Panc1 (cell line): ENCODE data around the gene XCR1. TPM values are rescaled to one million over a fixed set of nuclear protein-coding genes. Genes with fewer than 3 reads are reported as not detected.

Experiments used
- ATAC-seq: fragments of 200-7000 bp; cut with Tn5 transposase; 2 replicates; pipeline ENCODE4 v1.9.1; 2020; ENCODE audit warnings: mild to moderate bottlenecking, moderate library complexity
- BruUV-seq: library from RNA; stranded (reverse); fragments of 400-500 nt; replicated peaks from 2 replicates; lab custom pipeline; 2021; lab: Mats Ljungman, UMichigan
- CTCF ChIA-PET: fragments of 300-600 bp; sonication (Branson Sonifier 250); formaldehyde crosslinking; loops from one replicate; lab custom pipeline; 2022; ENCODE audit warnings: antibody characterized with exemption; lab: Charles Lee
- POLR2A ChIA-PET: fragments of 300-600 bp; sonication (Branson Sonifier 250); formaldehyde crosslinking; loops from one replicate; lab custom pipeline; 2022; ENCODE audit warnings: antibody characterized with exemption; lab: Charles Lee
- DNase-seq: peaks from one replicate; pipeline ENCODE4 v3.0.0-alpha.2; 2010; ENCODE audit warnings: low read depth, low spot score
- H3K27ac ChIP-seq: 2 replicates; pipeline ENCODE4 v1.5.1; 2011; ENCODE audit warnings: mild to moderate bottlenecking, low read length, inconsistent platforms
- H3K27me3 ChIP-seq: fragments of 200-500 bp; sonication (Bioruptor generic); 2 replicates; pipeline ENCODE4 v1.6.0; 2014; ENCODE audit warnings: low read length, inconsistent platforms; ENCODE audit not compliant: control insufficient read depth, insufficient read depth
- H3K36me3 ChIP-seq: fragments of 200-500 bp; sonication (Bioruptor generic); 2 replicates; pipeline ENCODE4 v1.5.1; 2014; ENCODE audit warnings: inconsistent platforms, mild to moderate bottlenecking, low read length, moderate library complexity; ENCODE audit not compliant: control insufficient read depth, insufficient read depth
- H3K4me1 ChIP-seq: 2 replicates; pipeline ENCODE4 v1.5.1; 2011; ENCODE audit warnings: inconsistent platforms, mild to moderate bottlenecking, low read length, moderate library complexity; ENCODE audit not compliant: control insufficient read depth, insufficient read depth
- H3K4me3 ChIP-seq, 2 experiments: 2 replicates each; pipeline ENCODE4 v1.5.1; 2011 to 2012; ENCODE audit warnings: low read depth in 2 of 2, low read length in 2 of 2, mild to moderate bottlenecking in 2 of 2, inconsistent platforms in 1 of 2, moderate library complexity in 1 of 2
- H3K9me3 ChIP-seq: fragments of 200-500 bp; sonication (Bioruptor generic); 2 replicates; pipeline ENCODE4 v1.5.1; 2014; ENCODE audit warnings: low read depth, mild to moderate bottlenecking, inconsistent platforms, low read length, moderate library complexity; ENCODE audit not compliant: control insufficient read depth, insufficient read depth
- POLR2AphosphoS5 ChIP-seq: IDR thresholded peaks from 2 replicates; pipeline ENCODE4 v1.6.1; 2012; ENCODE audit warnings: mild to moderate bottlenecking, low read depth, low read length, moderate library complexity
- SIN3A ChIP-seq: IDR thresholded peaks from 2 replicates; pipeline ENCODE4 v1.6.1; 2012; ENCODE audit warnings: low read depth, mild to moderate bottlenecking, low read length, moderate library complexity, borderline replicate concordance; ENCODE audit not compliant: insufficient read depth
- TCF7L2 ChIP-seq: IDR thresholded peaks from 2 replicates; pipeline ENCODE4 v1.6.1; 2011; ENCODE audit warnings: mild to moderate bottlenecking, low read depth, low read length, inconsistent platforms
- in situ Hi-C: cut with HindIII; loops from 2 replicates; pipeline ENCODE4 v1.10.0; 2016; ENCODE audit warnings: low sequenced_read_pairs, low pct_unique_long_range_greater_than_20kb
- intact Hi-C: fragments of 100-400 bp; cut with micrococcal nuclease; formaldehyde crosslinking; loops from one replicate; pipeline ENCODE4 v1.10.0; 2022; ENCODE audit not compliant: unreplicated experiment
- total RNA-seq: library from RNA; stranded (reverse); gene quantifications from one replicate; pipeline ENCODE4 v1.2.1, GENCODE V29; 2021; ENCODE audit not compliant: unreplicated experiment
- TF ChIP-seq, protein P1 (sequence below): fragments of 450-650 bp; IDR thresholded peaks from 2 replicates; pipeline ENCODE4 v1.5.1; 2017; ENCODE audit warnings: mild to moderate bottlenecking
- TF ChIP-seq, protein P2 (sequence below), 2 experiments: IDR thresholded peaks; 2 replicates each; pipeline ENCODE4 v1.6.1; 2011 to 2012; ENCODE audit warnings: low read depth in 2 of 2, control low read depth in 1 of 2, low read length in 1 of 2, mild to moderate bottlenecking in 1 of 2, moderate library complexity in 1 of 2; ENCODE audit not compliant: insufficient read depth in 1 of 2

The XCR1 gene
- total RNA-seq, 1 experiment from 2014 or later = not detected

DNA sequence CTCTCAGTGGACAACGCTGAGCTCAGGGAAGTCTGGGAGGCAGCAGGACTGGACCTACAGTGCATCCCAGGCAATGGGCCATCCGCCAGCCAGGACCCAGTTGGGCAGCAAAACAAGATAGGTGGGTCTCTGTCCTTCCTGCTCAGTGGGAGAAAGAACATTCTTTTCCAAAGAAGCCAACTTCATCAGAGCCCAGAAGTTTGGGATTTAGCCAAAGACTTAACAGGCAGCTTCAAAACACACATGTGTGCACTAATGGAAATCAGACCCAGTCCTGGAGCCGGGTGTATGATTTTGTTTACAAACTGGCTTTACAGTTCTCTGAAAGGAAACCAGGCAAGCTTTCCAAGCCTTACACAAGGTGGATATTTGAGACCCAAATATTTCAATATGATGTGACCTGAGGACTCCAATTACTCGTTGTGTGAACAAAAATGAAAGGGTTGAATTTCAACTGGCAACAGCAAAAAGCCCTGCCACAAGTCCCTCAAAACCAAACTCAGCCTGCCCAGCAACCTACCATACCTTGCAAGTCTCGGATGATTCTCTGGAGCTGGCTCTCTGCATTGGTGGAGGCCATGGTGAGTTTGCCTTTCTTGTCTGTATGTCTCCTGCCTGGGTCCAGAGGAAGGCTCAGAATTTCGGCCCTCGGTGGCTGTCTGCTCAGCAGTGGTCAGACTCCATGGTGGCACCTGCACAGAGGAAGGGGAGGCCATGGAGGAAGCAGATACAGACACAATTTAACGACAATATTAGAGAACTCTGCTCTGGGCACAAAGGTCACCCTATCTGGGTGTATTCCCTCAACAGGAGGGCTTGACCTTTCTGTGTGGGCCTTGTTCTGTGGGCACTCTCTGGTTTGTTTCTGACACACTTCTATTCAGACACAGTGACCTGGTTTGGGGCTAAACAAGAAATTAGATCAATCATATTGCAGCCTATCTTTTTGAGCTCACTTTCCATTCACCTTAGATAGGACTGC, 42.7 kb downstream of the XCR1 start:
- DNase-seq (no peak), ATAC-seq (no peak)
- Histone ChIP-seq H3K4me1 (peaks cover 4% of the 10 kb centered on the region; the same call in 1 of the 2 replicates), H3K4me3 (no peak overlapping the region), H3K27me3 (no peaks in the 10 kb centered on the region), H3K9me3 (no peaks in the 10 kb centered on the region), H3K36me3 (no peaks in the 10 kb centered on the region), H3K27ac (no peak overlapping the region)
- TF ChIP-seq POLR2AphosphoS5 = no peak
- no peak for TF ChIP-seq TCF7L2
- TF ChIP-seq SIN3A = no peak
- TF ChIP-seq, protein P1, sequence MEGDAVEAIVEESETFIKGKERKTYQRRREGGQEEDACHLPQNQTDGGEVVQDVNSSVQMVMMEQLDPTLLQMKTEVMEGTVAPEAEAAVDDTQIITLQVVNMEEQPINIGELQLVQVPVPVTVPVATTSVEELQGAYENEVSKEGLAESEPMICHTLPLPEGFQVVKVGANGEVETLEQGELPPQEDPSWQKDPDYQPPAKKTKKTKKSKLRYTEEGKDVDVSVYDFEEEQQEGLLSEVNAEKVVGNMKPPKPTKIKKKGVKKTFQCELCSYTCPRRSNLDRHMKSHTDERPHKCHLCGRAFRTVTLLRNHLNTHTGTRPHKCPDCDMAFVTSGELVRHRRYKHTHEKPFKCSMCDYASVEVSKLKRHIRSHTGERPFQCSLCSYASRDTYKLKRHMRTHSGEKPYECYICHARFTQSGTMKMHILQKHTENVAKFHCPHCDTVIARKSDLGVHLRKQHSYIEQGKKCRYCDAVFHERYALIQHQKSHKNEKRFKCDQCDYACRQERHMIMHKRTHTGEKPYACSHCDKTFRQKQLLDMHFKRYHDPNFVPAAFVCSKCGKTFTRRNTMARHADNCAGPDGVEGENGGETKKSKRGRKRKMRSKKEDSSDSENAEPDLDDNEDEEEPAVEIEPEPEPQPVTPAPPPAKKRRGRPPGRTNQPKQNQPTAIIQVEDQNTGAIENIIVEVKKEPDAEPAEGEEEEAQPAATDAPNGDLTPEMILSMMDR = no peak
- TF ChIP-seq, protein P2, sequence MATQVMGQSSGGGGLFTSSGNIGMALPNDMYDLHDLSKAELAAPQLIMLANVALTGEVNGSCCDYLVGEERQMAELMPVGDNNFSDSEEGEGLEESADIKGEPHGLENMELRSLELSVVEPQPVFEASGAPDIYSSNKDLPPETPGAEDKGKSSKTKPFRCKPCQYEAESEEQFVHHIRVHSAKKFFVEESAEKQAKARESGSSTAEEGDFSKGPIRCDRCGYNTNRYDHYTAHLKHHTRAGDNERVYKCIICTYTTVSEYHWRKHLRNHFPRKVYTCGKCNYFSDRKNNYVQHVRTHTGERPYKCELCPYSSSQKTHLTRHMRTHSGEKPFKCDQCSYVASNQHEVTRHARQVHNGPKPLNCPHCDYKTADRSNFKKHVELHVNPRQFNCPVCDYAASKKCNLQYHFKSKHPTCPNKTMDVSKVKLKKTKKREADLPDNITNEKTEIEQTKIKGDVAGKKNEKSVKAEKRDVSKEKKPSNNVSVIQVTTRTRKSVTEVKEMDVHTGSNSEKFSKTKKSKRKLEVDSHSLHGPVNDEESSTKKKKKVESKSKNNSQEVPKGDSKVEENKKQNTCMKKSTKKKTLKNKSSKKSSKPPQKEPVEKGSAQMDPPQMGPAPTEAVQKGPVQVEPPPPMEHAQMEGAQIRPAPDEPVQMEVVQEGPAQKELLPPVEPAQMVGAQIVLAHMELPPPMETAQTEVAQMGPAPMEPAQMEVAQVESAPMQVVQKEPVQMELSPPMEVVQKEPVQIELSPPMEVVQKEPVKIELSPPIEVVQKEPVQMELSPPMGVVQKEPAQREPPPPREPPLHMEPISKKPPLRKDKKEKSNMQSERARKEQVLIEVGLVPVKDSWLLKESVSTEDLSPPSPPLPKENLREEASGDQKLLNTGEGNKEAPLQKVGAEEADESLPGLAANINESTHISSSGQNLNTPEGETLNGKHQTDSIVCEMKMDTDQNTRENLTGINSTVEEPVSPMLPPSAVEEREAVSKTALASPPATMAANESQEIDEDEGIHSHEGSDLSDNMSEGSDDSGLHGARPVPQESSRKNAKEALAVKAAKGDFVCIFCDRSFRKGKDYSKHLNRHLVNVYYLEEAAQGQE (IDR thresholded peaks at IDR 0.05; ENCODE audit: insufficient read depth in 1 of 2, low read depth in 2 of 2, low read length in 1 of 2) = no peak
- CTCF ChIA-PET = no interaction called here
- in situ Hi-C loops = no loop called here
- POLR2A ChIA-PET = no interaction called here
- BruUV-seq = no TSS peak
- intact Hi-C loops = no loop called here

GRCh38 chr3:45983770-45984169, 43.5 kb downstream of the XCR1 start:
- Histone ChIP-seq H3K4me3 (no peak overlapping the region), H3K36me3 (no peaks in the 10 kb centered on the region), H3K27ac (no peak overlapping the region), H3K4me1 (peaks cover 4% of the 10 kb centered on the region; the same call in 1 of the 2 replicates), H3K9me3 (no peaks in the 10 kb centered on the region), H3K27me3 (no peaks in the 10 kb centered on the region)
- no TSS peak for BruUV-seq
- TF ChIP-seq TCF7L2 (no peak), POLR2AphosphoS5 (no peak), SIN3A (no peak)
- TF ChIP-seq, protein P2 (IDR thresholded peaks at IDR 0.05; ENCODE audit: insufficient read depth in 1 of 2, low read depth in 2 of 2, low read length in 1 of 2) = no peak
- TF ChIP-seq, protein P1 = no peak
- ATAC-seq = no peak
- in situ Hi-C loops = no loop called here
- intact Hi-C loops = no loop called here
- no peak for DNase-seq
- ChIA-PET CTCF (no interaction called here), POLR2A (no interaction called here)
